IPS DF 4.7 (cell line): ENCODE measurements around the gene STIM1.
"Not testable (repeated sequence)": the region's sequence is repeated elsewhere in the genome, so short reads cannot be mapped to it uniquely, and the experiment has no call there.

Experiments
- DNase-seq: peaks from one replicate; pipeline ENCODE4 v3.0.0-alpha.2; 2013; ENCODE audit warnings: low spot score; ENCODE audit errors: extremely low read depth

The STIM1 gene

GRCh38 chr11:4098026-4098621, 242.7 kb downstream of the STIM1 start:
- no peak for DNase-seq

- DNase-seq, result no peak
These were observed 247.2 kb downstream of the STIM1 start for GRCh38 chr11:4102711-4103110.

GRCh38 chr11:4103269-4103668, 247.8 kb downstream of the STIM1 start:
- DNase-seq, result no peak

- DNase-seq, result no peak
These were observed 250.5 kb downstream of the STIM1 start for GRCh38 chr11:4105916-4106315.

- DNase-seq, result no peak
These were observed 256.4 kb downstream of the STIM1 start for GRCh38 chr11:4111834-4112233.

- DNase-seq, result no peak
These were observed 259.7 kb downstream of the STIM1 start for GRCh38 chr11:4115128-4115527.

- DNase-seq, result no peak
These were observed 262.6 kb downstream of the STIM1 start for GRCh38 chr11:4118107-4118506.

- DNase-seq, result no peak
These were observed 267.8 kb downstream of the STIM1 start for GRCh38 chr11:4123218-4123617.

GRCh38 chr11:4125141-4125540, 269.7 kb downstream of the STIM1 start:
- no peak for DNase-seq

- no peak for DNase-seq
These were observed 271.9 kb downstream of the STIM1 start for GRCh38 chr11:4127357-4127756.

- DNase-seq, result not testable (repeated sequence)
These were observed 274.8 kb downstream of the STIM1 start for GRCh38 chr11:4130219-4130618.

- no peak for DNase-seq
These were observed 279.3 kb downstream of the STIM1 start for GRCh38 chr11:4134806-4135205.

GRCh38 chr11:4138497-4138896, 283.0 kb downstream of the STIM1 start:
- no peak for DNase-seq

- no peak for DNase-seq
These were observed 284.7 kb downstream of the STIM1 start for GRCh38 chr11:4140067-4140636.
